Liver (tissue), 9 donors: ENCODE data around the gene RFLNA. TPM values are rescaled to one million over a fixed set of nuclear protein-coding genes. Genes with fewer than 3 reads are reported as not detected.

Source experiments
- DNase-seq: peaks from one replicate; pipeline ENCODE4 v3.0.0-alpha.2; 2017; ENCODE audit warnings: low spot score
- H3K27ac ChIP-seq, 2 donors: one replicate each; pipeline ENCODE4 v1.7.0; 2013; ENCODE audit warnings: inconsistent platforms in 2 of 2, low read length in 2 of 2, control low read depth in 1 of 2, low read depth in 1 of 2, mild to moderate bottlenecking in 1 of 2
- H3K27me3 ChIP-seq, 4 donors: one replicate each; pipeline versions ENCODE4 v1.6.1 to v1.7.0; 2013; ENCODE audit warnings: low read length in 3 of 4, inconsistent platforms in 1 of 4, mild to moderate bottlenecking in 1 of 4, moderate library complexity in 1 of 4; ENCODE audit not compliant: control insufficient read depth in 4 of 4, insufficient read depth in 4 of 4
- H3K36me3 ChIP-seq, 4 donors: one replicate each; pipeline versions ENCODE4 v1.6.1 to v1.7.0; 2013; ENCODE audit warnings: low read length in 3 of 4, mild to moderate bottlenecking in 3 of 4, low read depth in 1 of 4, moderate library complexity in 1 of 4; ENCODE audit not compliant: control insufficient read depth in 4 of 4, insufficient read depth in 3 of 4
- H3K4me1 ChIP-seq, 4 donors: one replicate each; pipeline versions ENCODE4 v1.6.1 to v1.7.0; 2013; ENCODE audit warnings: low read length in 3 of 4, mild to moderate bottlenecking in 3 of 4, moderate library complexity in 1 of 4; ENCODE audit not compliant: control insufficient read depth in 4 of 4, insufficient read depth in 4 of 4
- H3K4me3 ChIP-seq, 3 donors: one replicate each; pipeline versions ENCODE4 v1.6.1 to v1.7.0; 2013; ENCODE audit warnings: low read length in 3 of 3, control low read depth in 1 of 3, low read depth in 1 of 3, mild to moderate bottlenecking in 1 of 3
- H3K9ac ChIP-seq, 2 donors: one replicate each; pipeline ENCODE4 v1.7.0; 2013; ENCODE audit warnings: low read length in 2 of 2, mild to moderate bottlenecking in 2 of 2, moderate library complexity in 2 of 2, control low read depth in 1 of 2, low read depth in 1 of 2
- H3K9me3 ChIP-seq, 4 donors: one replicate each; pipeline versions ENCODE4 v1.6.1 to v1.7.0; 2013; ENCODE audit warnings: low read length in 3 of 4; ENCODE audit not compliant: control insufficient read depth in 4 of 4
- ATF3 ChIP-seq: IDR thresholded peaks from 2 replicates; pipeline ENCODE4 v1.6.1; 2016; ENCODE audit warnings: antibody characterized with exemption
- CTCF ChIP-seq: fragments of 150-350 bp; IDR thresholded peaks from 2 replicates; pipeline ENCODE4 v1.5.1; 2017; ENCODE audit warnings: improper control_type of control experiment, low read depth, low read length; ENCODE audit not compliant: missing input control
- EGR1 ChIP-seq, 2 donors: IDR thresholded peaks; 2 replicates each; pipeline ENCODE4 v1.6.1; 2016 to 2018; ENCODE audit warnings: antibody characterized with exemption in 2 of 2, low read depth in 2 of 2
- FOXA1 ChIP-seq: IDR thresholded peaks from 2 replicates; pipeline ENCODE4 v1.6.1; 2016; ENCODE audit warnings: antibody characterized with exemption
- FOXA2 ChIP-seq: IDR thresholded peaks from 2 replicates; pipeline ENCODE4 v1.6.1; 2016; ENCODE audit warnings: antibody characterized with exemption
- GABPA ChIP-seq, 2 donors: IDR thresholded peaks in 1 of 2; conservative IDR thresholded peaks in 1 of 2; 2 replicates each; pipeline ENCODE4 v1.6.1; 2016; ENCODE audit warnings: antibody characterized with exemption in 2 of 2, mild to moderate bottlenecking in 1 of 2, moderate library complexity in 1 of 2
- HNF4A ChIP-seq, 2 donors: conservative IDR thresholded peaks; 2 replicates each; pipeline ENCODE4 v1.6.1; 2016; ENCODE audit warnings: antibody characterized with exemption in 2 of 2, mild to moderate bottlenecking in 2 of 2
- HNF4G ChIP-seq: IDR thresholded peaks from 2 replicates; pipeline ENCODE4 v1.6.1; 2016; ENCODE audit warnings: antibody characterized with exemption
- JUND ChIP-seq, 2 donors: IDR thresholded peaks; 2 replicates each; pipeline ENCODE4 v1.6.1; 2016; ENCODE audit warnings: antibody characterized with exemption in 2 of 2
- MAX ChIP-seq: IDR thresholded peaks from 2 replicates; pipeline ENCODE4 v1.6.1; 2016; ENCODE audit warnings: antibody characterized with exemption
- NR2F2 ChIP-seq: IDR thresholded peaks from 2 replicates; pipeline ENCODE4 v1.6.1; 2016; ENCODE audit warnings: antibody characterized with exemption
- RAD21 ChIP-seq, 2 donors: IDR thresholded peaks; 2 replicates each; pipeline ENCODE4 v1.6.1; 2016; ENCODE audit warnings: antibody characterized with exemption in 2 of 2, mild to moderate bottlenecking in 2 of 2
- REST ChIP-seq: IDR thresholded peaks from 2 replicates; pipeline ENCODE4 v1.6.1; 2016; ENCODE audit warnings: antibody characterized with exemption, mild to moderate bottlenecking
- RXRA ChIP-seq, 2 donors: IDR thresholded peaks; 2 replicates each; pipeline ENCODE4 v1.6.1; 2017 to 2018; ENCODE audit warnings: antibody characterized with exemption in 2 of 2, mild to moderate bottlenecking in 1 of 2
- SP1 ChIP-seq: IDR thresholded peaks from 2 replicates; pipeline ENCODE4 v1.6.1; 2018; ENCODE audit warnings: antibody characterized with exemption, mild to moderate bottlenecking
- TAF1 ChIP-seq: conservative IDR thresholded peaks from 2 replicates; pipeline ENCODE4 v1.6.1; 2016; ENCODE audit warnings: antibody characterized with exemption, mild to moderate bottlenecking
- YY1 ChIP-seq: IDR thresholded peaks from 2 replicates; pipeline ENCODE4 v1.6.1; 2016; ENCODE audit warnings: antibody characterized with exemption, mild to moderate bottlenecking
- ZBTB33 ChIP-seq: IDR thresholded peaks from 2 replicates; pipeline ENCODE4 v1.6.1; 2016; ENCODE audit warnings: antibody characterized with exemption
- WGBS: extraction: QIAGEN DNeasy Blood & Tissue Kit; methylation state at CpG from one replicate; pipeline ENCODE4 v1.1.7; 2013; 5-methylcytosine and 5-hydroxymethylcytosine counted together
- polyA plus RNA-seq, 2 donors: library from polyadenylated mRNA; stranded (reverse) in 1 of 2; unstranded in 1 of 2; fragments of 200-250 nt in 1 of 2; fragments of >200 nt in 1 of 2; fragmentation: Nextera tagmentation in 1 of 2; extraction: Ambion mirVana in 1 of 2; gene quantifications; one replicate each; pipeline versions ENCODE4 v1.2.1 to v1.2.3, GENCODE V29; 2013 to 2015
- total RNA-seq, 2 donors: library from RNA; depleted of rRNA; stranded (reverse); fragments of >200 nt; gene quantifications; one replicate each; pipeline ENCODE4 v1.2.3, GENCODE V29; 2014
- donor health status: healthy.
- donor health status: healthy.
- donor health status: healthy.
- donor health status: healthy.
- donor health status: healthy.

Gene RFLNA
- total and polyA plus RNA-seq, 4 donors, result 0.05 TPM; not detected in 2

- TF ChIP-seq REST, result no peak
- no peak for TF ChIP-seq ATF3
- TF ChIP-seq HNF4G, result no peak
- no peak for TF ChIP-seq JUND (IDR thresholded peaks at IDR 0.05)
- TF ChIP-seq FOXA1, result no peak
- TF ChIP-seq MAX, result no peak
- no peak for TF ChIP-seq EGR1 (IDR thresholded peaks at IDR 0.05; ENCODE audit: low read depth in 2 of 2)
- TF ChIP-seq HNF4A (conservative IDR thresholded peaks at IDR 0.05), result no peak
- TF ChIP-seq NR2F2, result no peak
Measured at GRCh38 chr12:124336184-124336437, 41.2 kb downstream of the RFLNA start (continued).

GRCh38 chr12:124336742-124337520 is 42.0 kb downstream of the RFLNA start:
- no peak for TF ChIP-seq RAD21 (IDR thresholded peaks at IDR 0.05)
- no peak for TF ChIP-seq REST
- no peak for TF ChIP-seq YY1
- TF ChIP-seq MAX, result no peak
- no peak for TF ChIP-seq CTCF
- no peak for TF ChIP-seq HNF4A (conservative IDR thresholded peaks at IDR 0.05)
- no peak for TF ChIP-seq SP1
- TF ChIP-seq FOXA2, result no peak
- no peak for TF ChIP-seq JUND (IDR thresholded peaks at IDR 0.05)
- no peak for TF ChIP-seq RXRA (IDR thresholded peaks at IDR 0.05)
- no peak for TF ChIP-seq ZBTB33
- TF ChIP-seq GABPA (IDR thresholded peaks at IDR 0.05 in 1 of 2, conservative IDR thresholded peaks at IDR 0.05 in 1 of 2), result no peak
- no peak for TF ChIP-seq NR2F2
- no peak for TF ChIP-seq FOXA1
- no peak for TF ChIP-seq ATF3
- no peak for TF ChIP-seq HNF4G
- TF ChIP-seq EGR1 (IDR thresholded peaks at IDR 0.05; ENCODE audit: low read depth in 2 of 2), result no peak
- no peak for TF ChIP-seq TAF1
- 98% methylated on average over 40 of the region's 40 CpGs for WGBS
- no peak for DNase-seq
- H3K9ac ChIP-seq, result no peak overlapping the region
- peaks cover 13 to 78% (median 28%) of the 10 kb centered on the region in 4 donors for H3K36me3 ChIP-seq
- H3K4me1 ChIP-seq, result no peaks in the 10 kb centered on the region
- H3K27me3 ChIP-seq, result no peaks in the 10 kb centered on the region
- H3K27ac ChIP-seq, result no peak overlapping the region
- H3K4me3 ChIP-seq, result no peak overlapping the region
- no peaks in the 10 kb centered on the region for H3K9me3 ChIP-seq
